ENCODE data around the gene CNGB1. TPM values are rescaled to one million over a fixed set of nuclear protein-coding genes. Genes with fewer than 3 reads are reported as not detected.

The CNGB1 gene
- total RNA-seq, 2 experiments from 2014 or later, result not detected

GRCh38 chr16:57985204-57986181 lies 14.6 kb upstream of the CNGB1 start:
- H3K36me3 Mint-ChIP-seq (ENCODE audit: low read depth), result no peaks in the 10 kb centered on the region
- ChIA-PET POLR2A (no interaction called here), CTCF (interaction anchor here (1.3 to 2.3 kb wide), 2 partner anchors 14 to 87 kb away, joined by 3 to 6 read pairs; no protein-coding TSS in a partner anchor)
- H3K4me3 Mint-ChIP-seq, result peak overlapping the region; percentile 83
- H3K27me3 Mint-ChIP-seq, result no peaks in the 10 kb centered on the region
- peaks cover 5% of the 10 kb centered on the region for H3K4me1 Mint-ChIP-seq (ENCODE audit: low read depth)
- intact Hi-C loops (cut with micrococcal nuclease), result no loop called here
- H3K9me3 Mint-ChIP-seq, result no peaks in the 10 kb centered on the region
- H3K27ac Mint-ChIP-seq, result peak overlapping the region; percentile 42
- ATAC-seq (peak; percentile 57), DNase-seq (no peak)
- no peak for TF ChIP-seq CTCF (IDR thresholded peaks at IDR 0.05)

GRCh38 chr16:57984443-57985203 lies 13.7 kb upstream of the CNGB1 start:
- no peaks in the 10 kb centered on the region for H3K36me3 Mint-ChIP-seq (ENCODE audit: low read depth)
- no peaks in the 10 kb centered on the region for H3K9me3 Mint-ChIP-seq
- peak overlapping the region; percentile 83 for H3K4me3 Mint-ChIP-seq
- H3K27ac Mint-ChIP-seq, result peak overlapping the region; percentile 42
- peak; percentile 99 for ATAC-seq
- peaks cover 5% of the 10 kb centered on the region for H3K4me1 Mint-ChIP-seq (ENCODE audit: low read depth)
- POLR2A ChIA-PET, result no interaction called here
- H3K27me3 Mint-ChIP-seq, result no peaks in the 10 kb centered on the region
- peak; percentile 94 for DNase-seq
- no peak for TF ChIP-seq CTCF (IDR thresholded peaks at IDR 0.05)
- intact Hi-C loops (cut with micrococcal nuclease), result no loop called here
- CTCF ChIA-PET, result interaction anchor here (1.3 to 1.4 kb wide), 2 partner anchors 15 to 86 kb away, joined by 3 to 4 read pairs; no protein-coding TSS in a partner anchor

- POLR2A ChIA-PET, result no interaction called here
- no peaks in the 10 kb centered on the region for H3K9me3 Mint-ChIP-seq
- H3K36me3 Mint-ChIP-seq (ENCODE audit: low read depth), result no peaks in the 10 kb centered on the region
- no peak for TF ChIP-seq CTCF (IDR thresholded peaks at IDR 0.05)
- H3K27ac Mint-ChIP-seq, result no peak overlapping the region
- ATAC-seq (no peak), DNase-seq (no peak)
- no peak overlapping the region for H3K4me3 Mint-ChIP-seq
- no peaks in the 10 kb centered on the region for H3K27me3 Mint-ChIP-seq
- H3K4me1 Mint-ChIP-seq (ENCODE audit: low read depth), result peaks cover 5% of the 10 kb centered on the region
- intact Hi-C loops (cut with micrococcal nuclease), result no loop called here
- CTCF ChIA-PET, result no interaction called here
Measured at GRCh38 chr16:57982385-57982784, 11.5 kb upstream of the CNGB1 start.

- H3K36me3 Mint-ChIP-seq (ENCODE audit: low read depth), result no peaks in the 10 kb centered on the region
- POLR2A ChIA-PET, result no interaction called here
Measured at GRCh38 chr16:57981636-57982035, 10.7 kb upstream of the CNGB1 start.

More at GRCh38 chr16:57981636-57982035, 10.7 kb upstream of the CNGB1 start:
- Mint-ChIP-seq H3K27ac (no peak overlapping the region), H3K4me3 (no peak overlapping the region), H3K27me3 (no peaks in the 10 kb centered on the region), H3K4me1 (ENCODE audit: low read depth) (peaks cover 5% of the 10 kb centered on the region), H3K9me3 (no peaks in the 10 kb centered on the region)
- CTCF ChIA-PET, result interaction anchor here (1.7 kb wide), 1 partner anchor 75 kb away, joined by 9 read pairs; no protein-coding TSS in a partner anchor
- intact Hi-C loops (cut with micrococcal nuclease), result no loop called here
- DNase-seq (no peak), ATAC-seq (no peak)
- no peak for TF ChIP-seq CTCF (IDR thresholded peaks at IDR 0.05)
